ENCODE data around the gene DLX5.

The DLX5 gene

GRCh38 chr7:97018126-97018601 lies 6.5 kb downstream of the DLX5 start:
- DNase-seq: no peak

DNA sequence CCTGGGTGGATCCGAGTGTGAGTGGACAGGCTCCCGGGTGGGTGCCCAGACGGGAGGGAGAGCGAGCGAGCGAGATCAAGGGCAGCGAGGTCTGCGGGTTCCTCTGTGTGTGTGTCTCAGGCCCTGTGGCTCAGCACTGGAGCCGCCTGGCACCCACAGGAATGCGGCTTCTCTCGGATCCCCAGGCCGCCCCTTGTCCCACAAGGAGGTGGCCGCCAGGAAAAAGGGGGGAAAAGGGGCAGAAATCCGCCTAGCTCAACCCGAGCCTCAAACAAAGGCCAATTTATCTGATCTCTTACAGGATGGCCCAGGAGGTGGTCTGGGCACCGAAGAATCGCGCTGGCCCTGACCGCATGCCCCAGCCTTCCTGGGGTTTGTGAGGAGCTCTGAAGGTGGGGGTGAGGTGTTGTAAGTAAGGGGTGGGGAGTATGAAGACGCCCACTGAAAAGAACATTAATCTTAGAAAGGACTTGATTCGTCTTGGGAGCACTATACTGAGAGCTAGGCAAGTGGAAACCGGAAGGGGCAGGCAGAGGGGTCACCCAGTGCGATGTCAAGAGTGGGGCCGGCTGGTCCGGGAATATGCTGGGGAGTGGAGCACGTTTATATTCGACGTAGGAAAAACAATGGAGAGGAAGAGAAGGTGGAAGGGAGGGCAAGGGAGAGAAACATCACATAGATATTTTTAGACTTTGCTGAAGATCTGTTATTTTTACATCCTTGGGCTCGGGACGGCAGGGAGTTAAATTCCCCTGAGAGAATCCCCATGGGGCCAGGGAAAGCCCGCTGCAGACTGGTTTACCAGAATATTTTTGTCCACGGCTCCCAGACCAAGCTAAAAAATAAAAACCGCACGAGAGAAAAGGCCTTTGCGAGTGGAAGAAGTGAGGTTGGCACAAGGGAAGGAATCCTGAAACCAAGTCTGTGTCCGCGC lies 7.2 kb downstream of the DLX5 start:
- no peak for DNase-seq

DNA sequence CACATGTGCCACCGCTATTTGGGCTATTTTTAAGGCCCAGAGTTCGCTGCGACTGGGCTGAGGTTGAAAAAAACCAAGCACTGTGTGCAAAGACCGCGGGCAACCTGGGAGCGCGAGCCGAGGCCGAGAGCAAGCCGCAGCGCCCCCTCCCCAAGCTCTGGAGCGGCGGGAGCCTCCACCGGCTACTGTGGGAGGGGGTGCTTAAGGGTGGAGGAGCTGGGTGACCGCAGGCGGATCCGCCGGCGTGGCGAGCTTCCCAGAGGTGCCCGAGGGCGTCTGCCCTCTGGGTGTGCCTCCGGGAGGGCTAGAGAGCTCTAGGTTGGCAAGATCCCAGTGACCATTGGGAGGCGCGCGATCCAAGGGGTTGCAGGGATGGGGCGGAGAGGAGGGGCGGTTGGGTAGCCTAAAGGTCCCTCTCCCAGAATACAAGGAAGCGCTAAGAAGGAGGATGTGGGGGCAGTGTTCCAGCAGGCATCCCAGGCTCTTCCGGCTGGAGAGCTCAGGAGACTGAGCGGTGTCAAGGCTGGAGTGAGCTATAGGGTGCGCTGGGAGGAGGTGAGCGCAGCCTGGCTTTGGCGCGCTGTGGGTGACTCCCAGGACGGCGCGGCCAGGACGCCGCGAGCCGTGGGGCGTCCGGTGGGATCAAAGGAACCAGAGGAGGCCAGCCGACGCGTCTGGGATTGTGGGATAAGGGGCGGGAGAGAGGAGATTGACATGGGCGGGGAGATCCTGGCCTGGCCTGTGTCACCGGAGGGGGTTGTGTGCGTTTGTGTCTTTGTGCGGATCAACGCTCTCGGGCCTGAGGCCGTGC lies 8.0 kb downstream of the DLX5 start:
- DNase-seq: no peak

GRCh38 chr7:97015756-97016380 lies 8.8 kb downstream of the DLX5 start:
- no peak for DNase-seq

- no peak for DNase-seq
Measured at GRCh38 chr7:97015279-97015678, 9.4 kb downstream of the DLX5 start.

- DNase-seq: no peak
Measured at GRCh38 chr7:97014145-97014750, 10.4 kb downstream of the DLX5 start.

DNA sequence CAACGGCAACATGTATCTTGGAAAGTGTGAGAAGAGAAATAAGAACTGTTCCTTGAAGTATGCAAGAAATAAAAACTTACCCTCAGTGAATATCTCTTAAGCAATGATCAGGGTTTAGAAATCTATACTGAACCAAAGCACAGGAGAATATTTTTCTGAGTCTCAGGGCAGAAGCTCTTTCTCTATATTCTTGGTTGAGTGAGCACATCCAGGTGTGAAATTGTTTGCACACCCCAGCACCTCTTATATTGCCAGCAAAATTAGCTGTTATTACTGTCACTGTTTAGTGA lies 10.8 kb downstream of the DLX5 start:
- DNase-seq: no peak

GRCh38 chr7:97013134-97013844 lies 11.3 kb downstream of the DLX5 start:
- no peak for DNase-seq

DNA sequence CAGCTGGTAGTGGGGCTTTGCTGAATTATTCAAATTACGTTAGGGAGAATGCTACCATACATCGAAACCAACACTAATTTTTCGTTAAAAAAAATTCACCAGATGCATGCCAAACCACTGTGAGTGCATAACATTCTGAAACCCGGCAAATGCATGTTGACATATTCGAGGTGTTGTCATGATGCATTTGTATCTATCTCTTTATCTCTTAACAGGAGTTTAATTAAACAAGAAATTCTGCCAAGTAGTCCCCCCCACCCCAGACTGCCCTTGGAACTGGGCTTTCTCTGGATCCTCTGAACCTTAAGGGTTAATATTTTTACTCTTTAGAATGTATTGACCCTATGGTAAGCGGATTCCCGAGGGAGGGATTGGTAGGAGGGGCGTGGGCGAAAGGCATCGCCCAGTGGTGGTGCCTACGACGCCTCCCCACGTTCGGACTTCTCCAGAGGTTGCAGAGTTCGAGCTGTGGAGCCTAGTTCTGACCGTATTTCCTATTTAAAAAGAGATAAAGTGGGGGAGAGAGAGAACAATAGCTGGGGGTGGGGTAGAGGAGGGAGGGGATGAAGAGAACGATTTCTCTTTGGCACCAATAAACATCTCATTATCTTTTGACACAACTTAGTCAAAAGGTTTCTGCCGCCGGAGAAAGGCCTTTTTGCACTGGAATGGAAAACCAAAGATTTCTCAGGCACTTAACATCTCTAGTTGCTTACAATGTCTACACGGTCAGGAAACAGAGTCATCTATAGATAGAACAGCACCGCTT lies 12.1 kb downstream of the DLX5 start:
- DNase-seq: no peak

GRCh38 chr7:97011536-97012364 lies 12.9 kb downstream of the DLX5 start:
- DNase-seq: no peak

- DNase-seq: no peak
Measured at GRCh38 chr7:97011104-97011503, 13.5 kb downstream of the DLX5 start.

GRCh38 chr7:97009753-97010732 lies 14.6 kb downstream of the DLX5 start:
- DNase-seq: no peak

- DNase-seq: no peak
Measured at GRCh38 chr7:97008275-97008917, 16.2 kb downstream of the DLX5 start.

DNA sequence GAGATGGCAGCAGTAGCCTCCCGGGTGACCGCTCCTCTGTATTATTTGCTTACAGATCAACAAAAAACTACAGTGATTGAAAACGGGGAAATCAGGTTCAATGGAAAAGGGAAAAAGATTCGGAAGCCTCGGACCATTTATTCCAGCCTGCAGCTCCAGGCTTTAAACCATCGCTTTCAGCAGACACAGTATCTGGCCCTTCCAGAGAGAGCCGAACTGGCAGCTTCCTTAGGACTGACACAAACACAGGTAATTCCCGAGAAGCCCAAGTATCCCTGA lies 17.1 kb downstream of the DLX5 start:
- DNase-seq: no peak

GRCh38 chr7:97006816-97007582 lies 17.6 kb downstream of the DLX5 start:
- no peak for DNase-seq

DNA sequence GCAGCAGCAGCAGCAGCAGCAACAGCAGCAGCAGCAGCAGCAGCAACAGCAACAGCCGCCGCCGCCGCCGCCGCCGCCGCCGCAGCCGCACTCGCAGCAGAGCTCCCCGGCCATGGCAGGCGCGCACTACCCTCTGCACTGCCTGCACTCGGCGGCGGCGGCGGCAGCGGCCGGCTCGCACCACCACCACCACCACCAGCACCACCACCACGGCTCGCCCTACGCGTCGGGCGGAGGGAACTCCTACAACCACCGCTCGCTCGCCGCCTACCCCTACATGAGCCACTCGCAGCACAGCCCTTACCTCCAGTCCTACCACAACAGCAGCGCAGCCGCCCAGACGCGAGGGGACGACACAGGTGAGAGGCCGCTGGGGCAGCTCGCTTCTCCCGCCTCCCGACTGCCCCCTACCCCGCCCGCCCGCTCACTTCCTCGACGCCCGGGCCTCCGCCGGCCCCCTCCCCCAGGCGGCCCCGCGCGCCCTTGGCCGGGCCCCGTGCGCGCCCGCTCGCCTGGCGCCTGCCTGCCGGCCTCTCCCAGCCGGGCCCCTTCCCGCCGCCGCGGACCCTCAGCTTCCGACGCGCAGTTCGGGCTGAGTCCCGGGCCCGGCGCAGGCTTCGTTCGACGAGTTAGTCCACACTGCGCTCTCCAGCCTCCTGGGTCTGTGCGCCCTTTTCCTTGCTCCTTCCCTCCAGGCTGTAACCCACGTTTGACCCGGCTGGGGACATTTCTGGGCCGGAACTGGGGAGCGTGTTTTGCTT lies 18.4 kb downstream of the DLX5 start:
- no peak for DNase-seq

GRCh38 chr7:97005183-97006054 lies 19.2 kb downstream of the DLX5 start, which contains the start of gene DLX6:
TSS of gene DLX6 (plus strand) at chr7:97005553. CDS start at chr7:97005978, 425 bp downstream.
- DNase-seq: no peak

Data from NCI-H226 (cell line).